GM18511 (cell line): ENCODE data around the gene MICALL1.

ENCODE experiments used
- ATAC-seq: cut with Tn5 transposase; IDR thresholded peaks from one replicate; pipeline ENCODE4 v1.9.1; 2021; ENCODE audit warnings: mild to moderate bottlenecking, moderate library complexity; ENCODE audit not compliant: unreplicated experiment

MICALL1 gene, protein sequence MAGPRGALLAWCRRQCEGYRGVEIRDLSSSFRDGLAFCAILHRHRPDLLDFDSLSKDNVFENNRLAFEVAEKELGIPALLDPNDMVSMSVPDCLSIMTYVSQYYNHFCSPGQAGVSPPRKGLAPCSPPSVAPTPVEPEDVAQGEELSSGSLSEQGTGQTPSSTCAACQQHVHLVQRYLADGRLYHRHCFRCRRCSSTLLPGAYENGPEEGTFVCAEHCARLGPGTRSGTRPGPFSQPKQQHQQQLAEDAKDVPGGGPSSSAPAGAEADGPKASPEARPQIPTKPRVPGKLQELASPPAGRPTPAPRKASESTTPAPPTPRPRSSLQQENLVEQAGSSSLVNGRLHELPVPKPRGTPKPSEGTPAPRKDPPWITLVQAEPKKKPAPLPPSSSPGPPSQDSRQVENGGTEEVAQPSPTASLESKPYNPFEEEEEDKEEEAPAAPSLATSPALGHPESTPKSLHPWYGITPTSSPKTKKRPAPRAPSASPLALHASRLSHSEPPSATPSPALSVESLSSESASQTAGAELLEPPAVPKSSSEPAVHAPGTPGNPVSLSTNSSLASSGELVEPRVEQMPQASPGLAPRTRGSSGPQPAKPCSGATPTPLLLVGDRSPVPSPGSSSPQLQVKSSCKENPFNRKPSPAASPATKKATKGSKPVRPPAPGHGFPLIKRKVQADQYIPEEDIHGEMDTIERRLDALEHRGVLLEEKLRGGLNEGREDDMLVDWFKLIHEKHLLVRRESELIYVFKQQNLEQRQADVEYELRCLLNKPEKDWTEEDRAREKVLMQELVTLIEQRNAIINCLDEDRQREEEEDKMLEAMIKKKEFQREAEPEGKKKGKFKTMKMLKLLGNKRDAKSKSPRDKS

GRCh38 chr22:37905534-37906363 lies at the start of gene MICALL1:
TSS of gene MICALL1 (plus strand) at chr22:37906297. CDS start at chr22:37906423, 126 bp downstream.
- ATAC-seq: peak; percentile 91

DNA sequence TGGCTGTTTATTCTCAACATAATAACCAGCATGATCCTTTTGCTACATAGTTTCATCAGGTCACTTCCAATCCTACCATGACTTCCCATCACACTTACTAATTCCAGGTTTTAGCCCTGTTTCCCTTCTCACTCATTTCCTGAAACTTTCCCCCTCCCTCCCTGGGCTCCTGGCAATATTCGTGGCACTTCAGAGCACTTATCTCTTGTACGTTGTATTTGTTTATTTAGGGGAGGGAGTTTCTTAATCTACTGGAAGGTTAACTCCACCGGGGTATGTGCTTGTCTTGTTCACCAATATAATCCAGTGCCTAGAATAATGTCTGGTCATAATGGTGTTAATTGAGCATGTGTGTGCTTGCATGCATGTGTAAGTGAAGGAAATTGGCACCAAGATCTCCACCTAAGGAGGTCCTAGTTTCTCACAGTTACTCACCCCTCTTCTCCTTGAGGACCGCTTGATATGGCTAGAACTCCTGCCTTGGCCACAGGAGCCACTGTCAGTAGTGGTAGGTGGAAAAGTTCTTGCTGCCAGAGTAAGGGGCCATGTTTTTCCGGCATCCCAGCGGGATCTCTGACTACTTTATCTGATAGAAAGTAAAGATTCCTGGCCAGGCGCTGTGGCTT lies 45.2 kb upstream of the MICALL1 start:
- no peak for ATAC-seq

- no peak for ATAC-seq
Measured at GRCh38 chr22:37862570-37863325, 43.3 kb upstream of the MICALL1 start.

DNA sequence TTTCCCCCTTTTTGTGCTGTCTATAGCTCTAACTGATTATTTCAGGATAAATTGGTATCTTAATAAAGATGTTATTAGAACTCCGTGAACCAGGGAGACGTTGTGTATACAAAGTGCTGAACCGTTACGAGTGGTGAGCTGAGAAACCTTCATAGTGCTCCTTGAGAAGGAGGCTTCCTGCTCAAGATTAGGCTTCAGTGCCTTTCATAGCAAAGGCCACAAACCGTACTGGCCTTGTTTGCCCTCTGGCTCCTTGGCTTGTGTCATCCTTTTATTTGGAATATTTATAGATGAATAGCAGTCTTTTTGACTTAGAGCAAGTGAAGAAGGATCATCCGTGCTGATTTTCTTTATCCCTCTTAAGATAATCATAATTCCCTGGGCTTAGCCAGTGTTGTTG lies 40.6 kb upstream of the MICALL1 start:
- ATAC-seq: no peak

- no peak for ATAC-seq
Measured at GRCh38 chr22:37870273-37870672, 35.8 kb upstream of the MICALL1 start.

- ATAC-seq: no peak
Measured at GRCh38 chr22:37880668-37881440, 25.2 kb upstream of the MICALL1 start.

DNA sequence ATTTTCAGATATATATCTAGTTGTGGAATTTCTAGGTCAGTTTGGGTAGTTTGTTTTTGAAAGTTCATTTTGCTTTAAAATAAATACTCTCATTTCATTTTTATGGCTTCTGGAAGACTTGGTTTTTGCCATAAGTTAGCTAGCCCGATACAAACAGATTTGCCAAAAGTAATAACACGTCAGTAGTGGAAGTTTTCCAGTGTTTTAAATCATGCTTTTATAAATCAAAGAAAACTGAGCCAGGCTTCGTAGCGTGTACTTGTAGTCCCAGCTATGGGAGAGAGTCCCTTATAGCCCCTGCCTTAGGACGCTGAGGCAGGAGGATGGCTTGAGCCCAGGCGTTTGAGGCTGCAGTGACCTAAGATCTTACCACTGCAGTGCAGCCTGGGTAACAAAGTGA lies 21.7 kb upstream of the MICALL1 start:
- no peak for ATAC-seq

DNA sequence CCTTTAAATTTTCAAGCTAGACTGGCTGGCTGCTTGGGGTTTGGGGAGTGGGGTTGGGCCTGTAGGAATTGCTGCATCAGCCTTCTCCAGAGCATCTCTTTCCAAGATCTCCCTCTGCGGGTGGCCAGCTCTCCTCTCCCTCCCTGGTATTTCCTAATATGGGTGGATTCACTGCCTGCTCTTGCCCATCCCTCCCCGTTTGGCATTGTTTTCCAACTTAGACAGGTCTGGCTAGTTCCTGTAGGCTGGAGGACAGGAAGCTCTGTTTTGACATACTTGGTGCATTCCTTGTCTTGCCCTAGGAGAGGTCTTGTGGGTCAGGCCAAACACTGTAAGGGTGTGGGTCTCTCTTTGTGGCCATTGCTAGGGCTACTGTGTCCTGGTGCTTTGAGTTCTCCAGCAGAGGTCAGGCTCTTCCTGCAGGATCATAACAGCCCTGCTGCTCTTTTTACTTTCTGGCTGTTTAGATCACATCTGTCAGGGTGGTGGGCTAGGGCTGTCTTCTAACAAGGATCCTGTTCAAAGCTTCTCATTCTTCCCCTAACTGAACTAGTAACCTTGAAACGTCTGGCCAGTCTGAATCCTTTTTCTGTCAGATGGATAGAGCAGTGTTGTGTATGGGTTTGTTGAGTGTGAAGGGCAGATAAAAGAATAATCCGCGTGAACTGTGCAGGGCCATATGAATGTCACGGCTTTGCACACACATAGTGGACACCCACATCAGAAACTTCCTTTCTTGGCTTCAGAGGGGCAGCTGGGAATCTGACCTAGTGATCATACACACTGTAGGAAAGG lies 18.3 kb upstream of the MICALL1 start:
- ATAC-seq: no peak

DNA sequence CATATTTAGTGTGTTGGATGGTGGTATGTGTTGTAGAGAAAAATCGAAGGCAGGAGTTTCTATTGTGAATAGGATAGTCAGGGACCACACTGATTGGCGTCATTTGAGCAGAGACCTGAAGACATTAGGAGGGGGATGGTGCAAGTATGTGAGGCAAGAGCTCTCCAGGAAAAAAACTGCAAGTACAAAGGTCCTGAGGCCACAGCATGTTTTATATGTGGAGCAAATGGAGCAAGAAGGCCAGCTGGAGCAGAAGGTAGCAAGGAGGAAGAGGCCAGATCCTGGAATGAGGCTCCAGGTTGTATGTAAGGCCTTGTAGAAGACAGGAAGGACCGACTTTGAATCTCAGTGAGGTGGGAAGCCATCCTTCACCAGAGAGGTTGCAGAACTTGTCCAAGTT lies 14.2 kb upstream of the MICALL1 start:
- ATAC-seq: no peak

DNA sequence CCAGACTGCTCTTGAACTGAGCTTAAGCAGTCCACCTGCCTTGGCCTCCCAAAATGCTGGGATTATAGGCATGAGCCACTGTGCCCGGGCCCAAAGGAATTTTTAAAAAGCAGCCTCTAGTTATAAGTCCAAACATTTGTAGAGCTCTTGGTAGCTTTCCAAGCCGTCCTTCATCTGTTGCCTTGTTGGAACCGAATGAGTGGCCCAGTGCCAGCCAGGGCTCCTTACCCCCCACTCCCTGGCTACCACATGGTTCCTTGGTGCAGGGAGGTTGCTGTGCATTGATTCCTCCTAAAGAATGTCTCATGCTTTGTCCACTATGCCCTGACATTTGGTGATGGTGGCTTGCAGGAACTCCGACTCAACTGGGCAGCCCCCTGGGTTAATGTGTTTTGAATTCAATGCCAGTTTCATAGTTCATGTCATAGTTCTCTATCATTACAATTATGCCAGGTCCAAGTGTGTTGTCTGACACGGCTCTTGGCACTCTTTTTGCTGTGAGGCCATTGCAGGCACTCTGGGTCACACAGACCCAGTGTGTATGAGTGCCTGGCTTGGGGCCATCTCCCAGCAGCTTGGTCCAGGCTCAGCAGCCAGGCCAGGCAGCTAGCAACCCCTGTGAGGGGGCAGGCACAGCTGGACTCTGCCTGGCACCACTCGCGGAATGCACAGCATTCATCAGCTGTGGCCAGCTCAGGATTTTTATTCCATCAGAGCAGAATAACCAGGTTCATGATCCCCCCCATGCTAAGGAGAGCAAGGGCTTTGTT lies 13.3 kb upstream of the MICALL1 start:
- ATAC-seq: no peak

DNA sequence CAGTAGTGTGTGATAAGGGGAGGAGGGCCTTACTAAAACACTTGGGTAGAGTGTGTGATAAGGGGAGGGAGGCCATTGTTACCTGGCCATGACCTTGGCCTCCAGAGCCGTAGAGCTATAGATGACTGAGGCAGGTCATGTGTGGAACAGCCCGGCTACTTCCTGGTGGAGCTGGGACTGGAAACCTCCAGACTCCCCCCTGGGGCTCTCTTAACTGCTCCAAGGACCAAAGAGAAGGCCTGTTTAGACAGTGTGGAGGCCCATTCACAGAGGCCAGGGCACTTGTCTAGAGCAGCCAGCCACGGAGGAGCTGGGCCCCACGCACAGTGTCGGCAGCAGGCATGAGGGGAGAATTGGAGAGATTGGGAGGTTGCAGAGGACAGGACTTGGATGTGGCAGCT lies 12.5 kb upstream of the MICALL1 start:
- ATAC-seq: no peak

GRCh38 chr22:37894939-37895670 lies 11.0 kb upstream of the MICALL1 start:
- no peak for ATAC-seq

GRCh38 chr22:37896181-37896592 lies 9.9 kb upstream of the MICALL1 start:
- ATAC-seq: peak; percentile 67

GRCh38 chr22:37896939-37897338 lies 9.2 kb upstream of the MICALL1 start:
- no peak for ATAC-seq

DNA sequence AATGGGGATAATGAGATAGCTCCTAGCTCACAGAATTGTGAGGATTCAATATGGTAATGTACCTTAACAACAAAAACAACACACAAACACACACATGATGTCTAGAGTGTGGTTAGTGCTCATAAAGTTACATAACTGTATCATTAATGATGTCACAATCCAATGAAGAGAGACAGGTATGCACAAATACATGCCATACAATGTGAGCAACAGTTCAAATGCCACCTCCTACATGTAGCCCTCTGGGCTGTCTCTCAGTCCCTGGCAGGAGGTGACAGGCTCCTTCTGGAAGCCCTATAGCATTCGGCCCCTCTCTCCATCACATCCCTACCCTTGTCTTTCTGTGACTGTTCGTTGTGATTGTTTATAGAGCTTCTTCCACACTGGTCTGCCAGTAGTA lies 8.3 kb upstream of the MICALL1 start:
- ATAC-seq: no peak

- ATAC-seq: no peak
Measured at GRCh38 chr22:37898441-37899181, 7.5 kb upstream of the MICALL1 start.
